Prostate gland (tissue), 2 donors: Measurements from ENCODE around the gene PNMA1.

Experiments
- CTCF ChIP-seq, 4 experiments: fragments of 200-600 bp in 2 of 4; fragments of 450-650 bp in 2 of 4; sonication (generic) in 2 of 4; IDR thresholded peaks; 1 replicate in 3 of 4; 2 replicates in 1 of 4; pipeline ENCODE4 v1.5.1; 2016 to 2019; ENCODE audit warnings: antibody characterized with exemption in 4 of 4, mild to moderate bottlenecking in 2 of 4, moderate library complexity in 2 of 4
- POLR2A ChIP-seq: fragments of 450-650 bp; IDR thresholded peaks from one replicate; pipeline ENCODE4 v1.6.1; 2016; ENCODE audit warnings: antibody characterized with exemption, mild to moderate bottlenecking
- POLR2AphosphoS5 ChIP-seq: sonication (generic); formaldehyde crosslinking; IDR thresholded peaks from one replicate; pipeline ENCODE4 v1.6.1; 2017; ENCODE audit warnings: antibody characterized with exemption

GRCh38 chr14:73712540-73713180 lies 1.5 kb downstream of the PNMA1 start:
- no peak for TF ChIP-seq CTCF (IDR thresholded peaks at IDR 0.05)
- no peak for TF ChIP-seq POLR2A
- no peak for TF ChIP-seq POLR2AphosphoS5
